ENCODE data around the gene RAB17. TPM values are rescaled to one million over a fixed set of nuclear protein-coding genes. Genes with fewer than 3 reads are reported as not detected.
A peak's percentile ranks its signal among the peaks of the same experiment; 100 is the strongest.
"Not testable (repeated sequence)": the region's sequence is repeated elsewhere in the genome, so short reads cannot be mapped to it uniquely, and the experiment has no call there.

RAB17 gene
- total RNA-seq, 1 experiment from 2014 or later: 41.8 TPM

DNA sequence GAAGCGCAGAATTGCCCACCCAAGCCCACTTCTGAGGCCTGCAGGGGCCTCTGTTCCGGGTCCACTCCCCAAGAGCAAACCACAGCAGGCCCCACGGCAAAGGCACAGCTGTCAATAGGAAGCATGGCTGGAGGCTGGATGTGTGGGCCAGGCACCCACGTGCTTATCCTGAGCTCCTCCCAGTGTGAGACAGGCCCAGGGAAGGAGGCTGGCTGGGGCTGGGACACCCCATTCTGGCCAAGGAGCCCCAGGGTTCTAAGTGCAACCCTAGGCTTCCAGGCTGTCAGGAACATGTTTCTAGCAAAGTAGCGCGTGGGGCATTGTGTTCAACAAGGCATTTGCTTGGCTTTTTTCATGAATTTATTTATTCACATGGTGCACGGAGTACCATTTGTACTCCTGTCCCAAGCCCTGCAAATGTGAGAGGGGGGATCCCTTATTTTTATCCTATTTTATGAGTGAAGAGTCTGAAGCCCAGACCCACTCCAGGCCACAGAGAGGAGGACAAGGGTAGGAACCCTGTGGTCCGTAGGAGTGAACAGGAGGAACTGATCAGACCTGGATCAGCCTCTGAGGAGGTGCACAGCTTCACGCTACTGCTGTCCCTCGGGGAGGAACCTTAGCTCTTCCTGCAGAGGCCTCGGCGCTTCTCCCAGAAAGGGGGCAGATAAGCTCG lies 6.1 kb upstream of the RAB17 start:
- H3K79me2 ChIP-seq (ENCODE audit: insufficient read depth, low read length): no peaks in the 10 kb centered on the region
- peaks cover 7 to 15% of the 10 kb centered on the region in 2 experiments; a peak in 3 of 4 replicates for H3K4me1 ChIP-seq (ENCODE audit: control insufficient read depth in 1 of 2, insufficient read depth in 2 of 2, low read length in 2 of 2)
- H3K27ac ChIP-seq (ENCODE audit: low read depth, low read length): no peak overlapping the region; the same call in 1 of the 2 replicates
- ChIA-PET POLR2A (no interaction called here), RAD21 (ENCODE audit: low non-redundant PET in 1 of 2, low total read pairs in 2 of 2, uncharacterized antibody in 2 of 2, unreplicated experiment in 2 of 2) (no interaction called here), CTCF (interaction anchor here (1.0 kb wide), 1 partner anchor 25 kb away, joined by 3 read pairs; no protein-coding TSS in a partner anchor)
- H3K27me3 ChIP-seq (ENCODE audit: insufficient read depth, low read length): no peaks in the 10 kb centered on the region
- BruUV-seq (replicated peaks): no TSS peak
- no peaks in the 10 kb centered on the region for H3K9me2 ChIP-seq (ENCODE audit: insufficient read depth)
- H3K4me3 ChIP-seq (replicated peaks in 1 of 2; ENCODE audit: low read depth in 1 of 2, low read length in 2 of 2): no peak overlapping the region
- DNase-seq (ENCODE audit: low read depth, low spot score) (no peak), ATAC-seq (no peak)
- no peaks in the 10 kb centered on the region for H4K20me1 ChIP-seq (ENCODE audit: insufficient read depth)
- no peak overlapping the region for H2AFZ ChIP-seq (ENCODE audit: low read depth, low read length, poor library complexity, severe bottlenecking)
- peak overlapping the region; percentile 28; the same call in 1 of the 2 replicates for H3K4me2 ChIP-seq (ENCODE audit: low read length)
- no peaks in the 10 kb centered on the region for H3K36me3 ChIP-seq (ENCODE audit: control insufficient read depth in 1 of 2, insufficient read depth in 2 of 2, low read length in 2 of 2)
- no peak overlapping the region for H3K9ac ChIP-seq (ENCODE audit: low read length)
- no peaks in the 10 kb centered on the region for H3K9me3 ChIP-seq (ENCODE audit: control insufficient read depth in 1 of 2, insufficient read depth in 1 of 2, low read depth in 1 of 2, low read length in 2 of 2)
- no peak for TF ChIP-seq RAD21 (IDR thresholded peaks at IDR 0.05; ENCODE audit: low read depth)
- intact Hi-C loops (cut with micrococcal nuclease): no loop called here

- POLR2A ChIA-PET: not testable (repeated sequence)
Measured at GRCh38 chr2:237595829-237596519, 5.4 kb upstream of the RAB17 start.

More at GRCh38 chr2:237595829-237596519, 5.4 kb upstream of the RAB17 start:
- CTCF ChIA-PET: interaction anchor here (1.0 kb wide), 1 partner anchor 24 kb away, joined by 3 read pairs; no protein-coding TSS in a partner anchor
- H3K9me2 ChIP-seq (ENCODE audit: insufficient read depth); H3K9ac ChIP-seq (ENCODE audit: low read length); H3K27ac ChIP-seq (ENCODE audit: low read depth, low read length); intact Hi-C loops (cut with micrococcal nuclease); H3K27me3 ChIP-seq (ENCODE audit: insufficient read depth, low read length); H2AFZ ChIP-seq (ENCODE audit: low read depth, low read length, poor library complexity, severe bottlenecking); H3K36me3 ChIP-seq (ENCODE audit: control insufficient read depth in 1 of 2, insufficient read depth in 2 of 2, low read length in 2 of 2); H3K4me3 ChIP-seq (replicated peaks in 1 of 2; ENCODE audit: low read depth in 1 of 2, low read length in 2 of 2); H3K79me2 ChIP-seq (ENCODE audit: insufficient read depth, low read length); H3K9me3 ChIP-seq (ENCODE audit: control insufficient read depth in 1 of 2, insufficient read depth in 1 of 2, low read depth in 1 of 2, low read length in 2 of 2); RAD21 ChIA-PET (ENCODE audit: low non-redundant PET in 1 of 2, low total read pairs in 2 of 2, uncharacterized antibody in 2 of 2, unreplicated experiment in 2 of 2); BruUV-seq (replicated peaks); H4K20me1 ChIP-seq (ENCODE audit: insufficient read depth); DNase-seq (ENCODE audit: low read depth, low spot score); ATAC-seq: not testable (repeated sequence)
- H3K4me1 ChIP-seq (ENCODE audit: control insufficient read depth in 1 of 2, insufficient read depth in 2 of 2, low read length in 2 of 2): peaks cover 7 to 16% of the 10 kb centered on the region in 2 experiments; a peak in 3 of 4 replicates
- peak overlapping the region; percentile 28; the same call in 1 of the 2 replicates for H3K4me2 ChIP-seq (ENCODE audit: low read length)
